Gastrocnemius medialis (tissue), 4 donors: ENCODE data around the gene DIP2C. TPM values are rescaled to one million over a fixed set of nuclear protein-coding genes. Genes with fewer than 3 reads are reported as not detected.

ENCODE experiments used
- ATAC-seq, 2 donors: fragments of 150-250 bp; one replicate each; pipeline ENCODE4 v1.9.1; 2016
- DNase-seq, 2 donors: peaks; one replicate each; pipeline ENCODE4 v3.0.0-alpha.2; 2019
- H3K27ac ChIP-seq, 4 donors: fragments of 200-600 bp; sonication (generic); 1 replicate in 1 of 4; 2 replicates in 3 of 4; pipeline ENCODE4 v1.5.1; 2016 to 2018; ENCODE audit warnings: mild to moderate bottlenecking in 2 of 4, moderate library complexity in 1 of 4
- H3K27me3 ChIP-seq, 3 donors: fragments of 200-600 bp; sonication (generic) in 2 of 3; 1 replicate in 1 of 3; 2 replicates in 2 of 3; pipeline versions ENCODE4 v1.5.1 to v1.6.0; 2016 to 2019; ENCODE audit warnings: mild to moderate bottlenecking in 1 of 3, moderate library complexity in 1 of 3
- H3K36me3 ChIP-seq, 2 donors: fragments of 200-600 bp; sonication (generic) in 1 of 2; one replicate each; pipeline ENCODE4 v1.5.1; 2017 to 2018
- H3K4me1 ChIP-seq, 2 donors: fragments of 200-600 bp; sonication (generic) in 1 of 2; one replicate each; pipeline ENCODE4 v1.5.1; 2016 to 2017; ENCODE audit warnings: mild to moderate bottlenecking in 2 of 2
- H3K4me3 ChIP-seq, 4 donors: fragments of 200-600 bp; sonication (generic) in 3 of 4; 1 replicate in 1 of 4; 2 replicates in 3 of 4; pipeline ENCODE4 v1.5.1; 2016 to 2019; ENCODE audit warnings: mild to moderate bottlenecking in 2 of 4
- H3K9me3 ChIP-seq, 3 donors: fragments of 200-600 bp; sonication (generic) in 2 of 3; 1 replicate in 1 of 3; 2 replicates in 2 of 3; pipeline ENCODE4 v1.5.1; 2016 to 2019
- POLR2A ChIP-seq, 2 donors: fragments of 450-650 bp; IDR thresholded peaks; one replicate each; pipeline ENCODE4 v1.6.1; 2017; ENCODE audit warnings: antibody characterized with exemption in 2 of 2, mild to moderate bottlenecking in 2 of 2, moderate library complexity in 2 of 2
- in situ Hi-C, 4 donors: fragments of 200-750 bp; cut with MboI; loops; one replicate each; pipeline versions ENCODE4 v1.15.0 to v1.8.0; 2017; ENCODE audit warnings: low sequenced_read_pairs in 4 of 4
- intact Hi-C: fragments of 100-400 bp; cut with DNase I; formaldehyde crosslinking; loops from one replicate; pipeline ENCODE4 v1.15.1; 2023; ENCODE audit warnings: low total_unique reads
- total RNA-seq, 4 donors: library from RNA; depleted of rRNA; stranded (reverse); fragments of >200 nt; gene quantifications; one replicate each; pipeline versions ENCODE4 v1.1.0 to v1.2.3, GENCODE V29; 2016
- TF ChIP-seq, protein P1 (sequence below), 5 experiments: fragments of 450-650 bp in 3 of 5; fragments of 200-600 bp in 2 of 5; sonication (generic) in 2 of 5; IDR thresholded peaks in 4 of 5; conservative IDR thresholded peaks in 1 of 5; 1 replicate in 4 of 5; 2 replicates in 1 of 5; pipeline ENCODE4 v1.5.1; 2016 to 2019; ENCODE audit warnings: antibody characterized with exemption in 5 of 5, mild to moderate bottlenecking in 3 of 5, moderate library complexity in 3 of 5

Gene DIP2C
- total RNA-seq, 4 donors from 2014 or later = 19.1 to 60.0 (median 30.2) TPM

DNA sequence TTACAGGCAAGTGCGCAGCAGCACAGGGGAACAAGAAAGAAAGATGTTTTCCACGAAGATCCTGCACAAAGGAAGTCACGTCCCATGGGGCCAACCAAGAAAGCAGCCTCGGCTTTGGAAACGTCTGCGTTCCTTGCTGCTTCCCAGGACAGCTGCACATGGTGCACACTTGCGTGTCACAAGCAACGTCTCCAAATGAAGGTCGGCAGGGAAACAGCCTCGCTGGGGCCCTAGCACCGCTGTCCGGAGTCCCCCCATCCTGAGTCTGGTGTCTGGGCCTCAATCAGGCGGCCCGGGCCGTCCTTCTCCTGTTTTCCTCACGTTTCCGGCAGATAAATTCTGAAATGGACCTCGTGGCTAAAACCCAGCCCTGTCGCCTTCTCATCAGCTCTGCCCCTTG lies 206.2 kb downstream of the DIP2C start:
- no peak overlapping the region for H3K4me3 ChIP-seq
- TF ChIP-seq, protein P1, sequence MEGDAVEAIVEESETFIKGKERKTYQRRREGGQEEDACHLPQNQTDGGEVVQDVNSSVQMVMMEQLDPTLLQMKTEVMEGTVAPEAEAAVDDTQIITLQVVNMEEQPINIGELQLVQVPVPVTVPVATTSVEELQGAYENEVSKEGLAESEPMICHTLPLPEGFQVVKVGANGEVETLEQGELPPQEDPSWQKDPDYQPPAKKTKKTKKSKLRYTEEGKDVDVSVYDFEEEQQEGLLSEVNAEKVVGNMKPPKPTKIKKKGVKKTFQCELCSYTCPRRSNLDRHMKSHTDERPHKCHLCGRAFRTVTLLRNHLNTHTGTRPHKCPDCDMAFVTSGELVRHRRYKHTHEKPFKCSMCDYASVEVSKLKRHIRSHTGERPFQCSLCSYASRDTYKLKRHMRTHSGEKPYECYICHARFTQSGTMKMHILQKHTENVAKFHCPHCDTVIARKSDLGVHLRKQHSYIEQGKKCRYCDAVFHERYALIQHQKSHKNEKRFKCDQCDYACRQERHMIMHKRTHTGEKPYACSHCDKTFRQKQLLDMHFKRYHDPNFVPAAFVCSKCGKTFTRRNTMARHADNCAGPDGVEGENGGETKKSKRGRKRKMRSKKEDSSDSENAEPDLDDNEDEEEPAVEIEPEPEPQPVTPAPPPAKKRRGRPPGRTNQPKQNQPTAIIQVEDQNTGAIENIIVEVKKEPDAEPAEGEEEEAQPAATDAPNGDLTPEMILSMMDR (IDR thresholded peaks at IDR 0.05 in 4 of 5, conservative IDR thresholded peaks at IDR 0.05 in 1 of 5) = no peak
- TF ChIP-seq POLR2A (IDR thresholded peaks at IDR 0.05) = no peak
- H3K27ac ChIP-seq = peak overlapping the region in 3 of 4 donors; percentile 67 to 72 (median 71)
- peaks cover 40% of the 10 kb centered on the region in 2 donors for H3K4me1 ChIP-seq
- no peak for ATAC-seq
- intact Hi-C loops (no loop called here), in situ Hi-C loops (no loop called here)
- H3K36me3 ChIP-seq = no peaks in the 10 kb centered on the region
- no peaks in the 10 kb centered on the region for H3K27me3 ChIP-seq
- H3K9me3 ChIP-seq = no peaks in the 10 kb centered on the region
- DNase-seq = no peak

DNA sequence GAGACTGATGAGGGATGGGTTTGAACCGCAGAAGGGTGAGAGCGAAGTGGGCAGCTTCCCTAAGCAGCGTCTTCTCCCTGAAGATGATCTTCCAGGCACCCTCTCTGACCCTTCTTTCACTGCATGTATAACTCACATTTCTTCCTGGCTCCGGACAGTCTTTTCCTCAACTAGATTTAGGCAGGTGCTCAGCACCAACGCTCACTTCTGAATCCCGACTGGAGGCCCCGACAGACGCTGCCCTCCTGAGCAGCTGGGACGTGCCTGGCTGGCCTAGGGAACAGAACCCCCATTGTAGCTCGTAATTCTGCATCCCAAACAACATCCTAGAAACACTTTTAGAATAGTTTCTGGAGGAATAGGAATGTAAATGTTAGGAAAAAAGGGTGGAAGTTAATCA lies 206.6 kb downstream of the DIP2C start:
- Histone ChIP-seq H3K9me3 (no peaks in the 10 kb centered on the region), H3K4me3 (no peak overlapping the region), H3K27ac (peak overlapping the region; percentile 54 to 72 (median 69)), H3K36me3 (no peaks in the 10 kb centered on the region), H3K27me3 (no peaks in the 10 kb centered on the region), H3K4me1 (peaks cover 40% of the 10 kb centered on the region in 2 donors)
- intact Hi-C loops = no loop called here
- TF ChIP-seq, protein P1 (IDR thresholded peaks at IDR 0.05 in 4 of 5, conservative IDR thresholded peaks at IDR 0.05 in 1 of 5) = no peak
- TF ChIP-seq POLR2A (IDR thresholded peaks at IDR 0.05) = no peak
- no peak for DNase-seq
- peak in 1 of 2 donors; percentile 1 for ATAC-seq
- in situ Hi-C loops = no loop called here

DNA sequence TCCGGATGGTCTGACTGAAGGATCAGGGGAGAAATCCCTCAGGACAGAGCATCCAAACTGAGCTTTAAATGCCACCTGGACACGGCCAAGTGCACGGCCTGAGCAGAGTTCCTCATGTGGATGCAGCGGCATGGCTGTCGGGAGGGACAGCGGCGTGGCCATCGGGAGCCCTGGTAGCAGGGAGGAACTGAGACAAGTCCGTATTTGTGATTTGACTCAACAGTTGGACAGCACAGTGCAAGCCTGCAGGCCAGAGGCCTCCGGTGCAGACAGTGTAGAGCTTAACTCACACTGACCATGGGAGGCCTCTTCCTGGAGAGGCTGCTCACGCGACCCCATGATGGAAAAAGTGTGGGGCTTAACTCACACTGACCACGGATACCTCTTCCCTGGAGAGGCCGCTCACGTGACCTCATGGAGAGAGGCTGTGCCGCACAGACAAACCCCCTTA lies 207.4 kb downstream of the DIP2C start:
- peak overlapping the region; percentile 54 to 72 (median 69) for H3K27ac ChIP-seq
- intact Hi-C loops = no loop called here
- no peaks in the 10 kb centered on the region for H3K9me3 ChIP-seq
- no peaks in the 10 kb centered on the region for H3K36me3 ChIP-seq
- in situ Hi-C loops = no loop called here
- no peak for TF ChIP-seq POLR2A (IDR thresholded peaks at IDR 0.05)
- TF ChIP-seq, protein P1 (IDR thresholded peaks at IDR 0.05 in 4 of 5, conservative IDR thresholded peaks at IDR 0.05 in 1 of 5) = no peak
- peak; percentile 26 to 35 for ATAC-seq
- no peaks in the 10 kb centered on the region for H3K27me3 ChIP-seq
- peaks cover 40% of the 10 kb centered on the region in 2 donors for H3K4me1 ChIP-seq
- H3K4me3 ChIP-seq = no peak overlapping the region
- DNase-seq = no peak

DNA sequence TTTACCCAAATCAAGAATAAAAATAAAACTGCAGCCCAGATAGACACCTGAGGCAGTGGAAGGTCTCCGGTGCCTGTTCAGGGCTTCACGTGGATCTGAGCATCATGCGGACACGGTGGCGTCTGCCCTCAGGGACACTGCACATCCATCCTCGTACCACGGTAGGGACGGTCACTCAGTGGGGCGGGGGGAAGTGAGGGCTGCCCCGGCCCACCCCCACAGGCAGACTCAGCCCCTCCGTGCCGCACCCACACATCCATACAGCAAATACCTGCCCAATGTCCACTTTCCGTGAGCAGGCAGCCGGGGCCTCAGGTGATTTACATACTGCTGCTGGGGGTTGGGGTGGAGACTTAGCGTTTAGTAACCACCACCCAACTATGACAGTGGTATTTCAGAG lies 207.8 kb downstream of the DIP2C start:
- TF ChIP-seq, protein P1 (IDR thresholded peaks at IDR 0.05 in 4 of 5, conservative IDR thresholded peaks at IDR 0.05 in 1 of 5) = no peak
- TF ChIP-seq POLR2A (IDR thresholded peaks at IDR 0.05) = no peak
- no peak for ATAC-seq
- DNase-seq = no peak
- H3K4me3 ChIP-seq = no peak overlapping the region
- no peaks in the 10 kb centered on the region for H3K27me3 ChIP-seq
- peaks cover 40 to 42% of the 10 kb centered on the region in 2 donors for H3K4me1 ChIP-seq
- in situ Hi-C loops (no loop called here), intact Hi-C loops (no loop called here)
- peak overlapping the region; percentile 54 to 72 (median 69) for H3K27ac ChIP-seq
- no peaks in the 10 kb centered on the region for H3K9me3 ChIP-seq
- H3K36me3 ChIP-seq = no peaks in the 10 kb centered on the region
